ENCODE results near the gene PNPLA6.
A peak's percentile ranks its signal among the peaks of the same experiment; 100 is the strongest.

Gene PNPLA6

GRCh38 chr19:7550987-7551761 lies 15.7 kb downstream of the PNPLA6 start:
- no peaks in the 10 kb centered on the region for H3K27me3 ChIP-seq (ENCODE audit: insufficient read depth, low read length)
- H3K9ac ChIP-seq (ENCODE audit: low read depth, low read length) = no peak overlapping the region
- H3K4me3 ChIP-seq (ENCODE audit: low read length) = peak overlapping the region; percentile 62; the same call in 1 of the 2 replicates
- H3K4me1 ChIP-seq (ENCODE audit: insufficient read depth, low read length) = no peaks in the 10 kb centered on the region
- H3K27ac ChIP-seq (ENCODE audit: low read length) = no peak overlapping the region
- H3K9me3 ChIP-seq (ENCODE audit: insufficient read depth, low read depth, low read length) = no peaks in the 10 kb centered on the region
- H3K36me3 ChIP-seq (ENCODE audit: insufficient read depth, low read depth, low read length) = peaks cover 5% of the 10 kb centered on the region; the same call in 1 of the 2 replicates

DNA sequence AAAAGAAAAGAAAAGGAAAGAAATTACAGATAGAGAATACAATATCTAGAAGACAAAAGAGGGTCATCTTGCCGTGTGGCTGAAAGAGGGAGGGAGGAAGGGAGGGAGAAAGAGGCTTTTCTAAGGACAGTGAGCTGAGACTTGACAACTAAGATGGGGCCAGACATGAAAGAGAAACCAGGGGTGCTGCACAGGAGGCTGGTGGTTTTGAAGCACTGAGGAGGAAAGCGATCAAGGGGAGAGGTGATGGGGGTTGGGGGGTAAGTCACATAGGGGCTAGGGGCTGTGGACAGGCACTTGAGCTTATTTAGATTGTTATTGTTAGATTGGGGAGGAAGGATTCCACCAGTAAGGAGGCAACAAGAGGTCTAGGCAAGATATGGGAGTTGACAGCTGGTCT lies 17.3 kb downstream of the PNPLA6 start:
- peaks cover 18% of the 10 kb centered on the region for H3K36me3 ChIP-seq (ENCODE audit: insufficient read depth, low read depth, low read length)
- no peak overlapping the region for H3K9ac ChIP-seq (ENCODE audit: low read depth, low read length)
- H3K9me3 ChIP-seq (ENCODE audit: insufficient read depth, low read depth, low read length) = no peaks in the 10 kb centered on the region

GRCh38 chr19:7554565-7554964 lies 19.0 kb downstream of the PNPLA6 start:
- no peak overlapping the region for H3K4me3 ChIP-seq (ENCODE audit: low read length)

More for the DNA sequence above, 17.3 kb downstream of the PNPLA6 start:
- Histone ChIP-seq H3K4me1 (ENCODE audit: insufficient read depth, low read length) (no peaks in the 10 kb centered on the region), H3K27me3 (ENCODE audit: insufficient read depth, low read length) (no peaks in the 10 kb centered on the region), H3K4me3 (ENCODE audit: low read length) (no peak overlapping the region), H3K27ac (ENCODE audit: low read length) (no peak overlapping the region)

GRCh38 chr19:7554990-7555864 lies 19.7 kb downstream of the PNPLA6 start:
- Histone ChIP-seq H3K9ac (ENCODE audit: low read depth, low read length) (no peak overlapping the region), H3K36me3 (ENCODE audit: insufficient read depth, low read depth, low read length) (peaks cover 33% of the 10 kb centered on the region), H3K4me3 (ENCODE audit: low read length) (no peak overlapping the region), H3K27ac (ENCODE audit: low read length) (no peak overlapping the region), H3K9me3 (ENCODE audit: insufficient read depth, low read depth, low read length) (no peaks in the 10 kb centered on the region), H3K4me1 (ENCODE audit: insufficient read depth, low read length) (no peaks in the 10 kb centered on the region), H3K27me3 (ENCODE audit: insufficient read depth, low read length) (no peaks in the 10 kb centered on the region)

More at GRCh38 chr19:7554565-7554964, 19.0 kb downstream of the PNPLA6 start:
- H3K27ac ChIP-seq (ENCODE audit: low read length) = no peak overlapping the region
- H3K4me1 ChIP-seq (ENCODE audit: insufficient read depth, low read length) = no peaks in the 10 kb centered on the region
- H3K9me3 ChIP-seq (ENCODE audit: insufficient read depth, low read depth, low read length) = no peaks in the 10 kb centered on the region
- peaks cover 33% of the 10 kb centered on the region for H3K36me3 ChIP-seq (ENCODE audit: insufficient read depth, low read depth, low read length)
- no peaks in the 10 kb centered on the region for H3K27me3 ChIP-seq (ENCODE audit: insufficient read depth, low read length)
- H3K9ac ChIP-seq (ENCODE audit: low read depth, low read length) = no peak overlapping the region

DNA sequence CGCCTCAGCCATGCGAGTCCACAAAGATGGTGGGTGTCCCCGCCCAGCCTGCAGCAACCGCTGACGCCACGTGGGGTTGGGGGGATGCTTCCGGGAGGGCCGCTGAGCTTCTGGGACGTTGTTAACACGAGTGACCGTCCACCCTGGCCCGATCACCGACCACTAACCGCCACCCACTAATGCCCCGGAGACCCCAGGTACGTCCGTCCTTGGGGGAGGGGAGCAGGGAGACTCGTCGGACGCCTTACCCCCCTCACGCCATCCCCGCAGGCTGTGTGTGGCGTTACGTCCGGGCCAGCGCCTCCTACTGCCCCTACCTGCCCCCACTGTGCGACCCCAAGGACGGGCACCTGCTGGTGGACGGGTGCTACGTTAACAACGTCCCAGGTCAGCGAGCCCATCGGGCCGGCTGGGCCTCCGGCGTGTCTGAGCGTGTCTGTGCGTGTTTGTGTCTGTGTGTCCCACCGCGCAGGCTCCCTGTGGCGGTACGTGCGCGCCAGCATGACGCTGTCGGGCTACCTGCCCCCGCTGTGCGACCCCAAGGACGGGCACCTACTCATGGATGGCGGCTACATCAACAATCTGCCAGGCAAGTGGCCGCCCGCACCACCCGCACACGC lies 21.3 kb downstream of the PNPLA6 start:
- H3K36me3 ChIP-seq (ENCODE audit: insufficient read depth, low read depth, low read length) = peaks cover 33% of the 10 kb centered on the region
- H3K9me3 ChIP-seq (ENCODE audit: insufficient read depth, low read depth, low read length) = no peaks in the 10 kb centered on the region
- no peaks in the 10 kb centered on the region for H3K4me1 ChIP-seq (ENCODE audit: insufficient read depth, low read length)
- H3K9ac ChIP-seq (ENCODE audit: low read depth, low read length) = no peak overlapping the region
- H3K4me3 ChIP-seq (ENCODE audit: low read length) = no peak overlapping the region
- no peaks in the 10 kb centered on the region for H3K27me3 ChIP-seq (ENCODE audit: insufficient read depth, low read length)
- no peak overlapping the region for H3K27ac ChIP-seq (ENCODE audit: low read length)

DNA sequence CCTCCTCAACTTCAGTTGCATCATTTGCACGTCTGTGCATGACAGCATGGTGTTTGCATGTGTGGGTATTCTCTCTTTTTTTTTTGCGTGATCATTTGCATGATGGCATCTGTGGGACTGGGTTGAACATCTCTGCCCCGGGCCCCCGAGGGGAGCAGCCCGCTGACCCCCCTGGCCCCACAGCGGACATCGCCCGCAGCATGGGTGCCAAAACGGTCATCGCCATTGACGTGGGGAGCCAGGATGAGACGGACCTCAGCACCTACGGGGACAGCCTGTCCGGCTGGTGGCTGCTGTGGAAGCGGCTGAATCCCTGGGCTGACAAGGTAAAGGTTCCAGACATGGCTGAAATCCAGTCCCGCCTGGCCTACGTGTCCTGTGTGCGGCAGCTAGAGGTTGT lies 23.1 kb downstream of the PNPLA6 start:
- H3K4me3 ChIP-seq (ENCODE audit: low read length) = no peak overlapping the region
- H3K27me3 ChIP-seq (ENCODE audit: insufficient read depth, low read length) = no peaks in the 10 kb centered on the region
- no peaks in the 10 kb centered on the region for H3K9me3 ChIP-seq (ENCODE audit: insufficient read depth, low read depth, low read length)
- no peaks in the 10 kb centered on the region for H3K4me1 ChIP-seq (ENCODE audit: insufficient read depth, low read length)
- no peak overlapping the region for H3K9ac ChIP-seq (ENCODE audit: low read depth, low read length)
- no peak overlapping the region for H3K27ac ChIP-seq (ENCODE audit: low read length)
- H3K36me3 ChIP-seq (ENCODE audit: insufficient read depth, low read depth, low read length) = peaks cover 33% of the 10 kb centered on the region

- Histone ChIP-seq H3K27me3 (ENCODE audit: insufficient read depth, low read length) (no peaks in the 10 kb centered on the region), H3K36me3 (ENCODE audit: insufficient read depth, low read depth, low read length) (peaks cover 33% of the 10 kb centered on the region), H3K9me3 (ENCODE audit: insufficient read depth, low read depth, low read length) (no peaks in the 10 kb centered on the region), H3K4me3 (ENCODE audit: low read length) (no peak overlapping the region), H3K27ac (ENCODE audit: low read length) (no peak overlapping the region), H3K9ac (ENCODE audit: low read depth, low read length) (no peak overlapping the region), H3K4me1 (ENCODE audit: insufficient read depth, low read length) (no peaks in the 10 kb centered on the region)
These were observed 23.6 kb downstream of the PNPLA6 start for GRCh38 chr19:7559102-7559501.

- no peak overlapping the region for H3K9ac ChIP-seq (ENCODE audit: low read depth, low read length)
- no peaks in the 10 kb centered on the region for H3K4me1 ChIP-seq (ENCODE audit: insufficient read depth, low read length)
- H3K27ac ChIP-seq (ENCODE audit: low read length) = no peak overlapping the region
- peaks cover 30% of the 10 kb centered on the region for H3K36me3 ChIP-seq (ENCODE audit: insufficient read depth, low read depth, low read length)
- H3K9me3 ChIP-seq (ENCODE audit: insufficient read depth, low read depth, low read length) = no peaks in the 10 kb centered on the region
- H3K27me3 ChIP-seq (ENCODE audit: insufficient read depth, low read length) = no peaks in the 10 kb centered on the region
- no peak overlapping the region for H3K4me3 ChIP-seq (ENCODE audit: low read length)
These were observed 24.7 kb downstream of the PNPLA6 start for GRCh38 chr19:7560255-7560654.

- Histone ChIP-seq H3K27ac (ENCODE audit: low read length) (no peak overlapping the region), H3K4me1 (ENCODE audit: insufficient read depth, low read length) (no peaks in the 10 kb centered on the region), H3K9me3 (ENCODE audit: insufficient read depth, low read depth, low read length) (no peaks in the 10 kb centered on the region)
These were observed 25.8 kb downstream of the PNPLA6 start for GRCh38 chr19:7561325-7561724.

DNA sequence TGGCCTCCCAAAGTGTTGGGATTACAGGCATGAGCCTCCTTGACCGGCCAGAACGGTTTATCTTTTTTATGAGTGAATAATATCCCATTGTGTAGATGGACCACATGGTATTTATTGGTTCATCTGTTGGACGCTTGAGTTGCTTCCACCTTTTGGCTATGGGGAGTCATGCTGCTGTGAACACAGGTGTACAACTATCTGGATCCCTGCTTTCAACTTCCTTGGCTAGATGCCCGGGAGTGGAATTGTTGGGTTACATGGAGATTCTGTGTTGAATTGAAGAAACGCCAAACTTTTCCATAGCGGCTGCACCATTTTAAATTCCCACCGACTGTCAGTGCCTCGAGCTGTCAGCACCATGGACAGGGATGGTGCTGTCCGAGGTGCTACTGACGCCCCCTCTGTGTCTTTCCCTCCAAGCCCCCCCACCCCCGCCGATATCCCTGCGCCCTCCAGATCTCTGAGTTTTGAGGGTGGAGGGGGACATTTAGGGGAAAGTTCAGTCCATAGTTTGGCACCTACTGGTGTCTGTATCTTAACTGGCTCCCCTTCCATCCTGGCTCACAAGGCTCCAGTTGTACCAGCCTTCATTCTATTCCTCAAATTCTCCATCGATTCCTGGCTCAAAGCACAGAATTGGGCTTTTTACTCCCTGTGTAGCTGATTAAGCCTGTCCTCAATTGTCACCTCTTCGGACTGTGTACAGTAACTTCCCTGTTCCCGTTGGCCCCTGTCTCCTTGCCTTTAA lies 27.3 kb downstream of the PNPLA6 start:
- Histone ChIP-seq H3K36me3 (ENCODE audit: insufficient read depth, low read depth, low read length) (peaks cover 14% of the 10 kb centered on the region), H3K4me3 (ENCODE audit: low read length) (no peak overlapping the region), H3K27me3 (ENCODE audit: insufficient read depth, low read length) (no peaks in the 10 kb centered on the region), H3K9me3 (ENCODE audit: insufficient read depth, low read depth, low read length) (no peaks in the 10 kb centered on the region), H3K27ac (ENCODE audit: low read length) (no peak overlapping the region), H3K4me1 (ENCODE audit: insufficient read depth, low read length) (no peaks in the 10 kb centered on the region), H3K9ac (ENCODE audit: low read depth, low read length) (no peak overlapping the region)

More at GRCh38 chr19:7561325-7561724, 25.8 kb downstream of the PNPLA6 start:
- Histone ChIP-seq H3K4me3 (ENCODE audit: low read length) (no peak overlapping the region), H3K27me3 (ENCODE audit: insufficient read depth, low read length) (no peaks in the 10 kb centered on the region), H3K36me3 (ENCODE audit: insufficient read depth, low read depth, low read length) (peaks cover 27% of the 10 kb centered on the region), H3K9ac (ENCODE audit: low read depth, low read length) (no peak overlapping the region)

- Histone ChIP-seq H3K4me1 (ENCODE audit: insufficient read depth, low read length) (no peaks in the 10 kb centered on the region), H3K27me3 (ENCODE audit: insufficient read depth, low read length) (no peaks in the 10 kb centered on the region), H3K9me3 (ENCODE audit: insufficient read depth, low read depth, low read length) (no peaks in the 10 kb centered on the region), H3K9ac (ENCODE audit: low read depth, low read length) (no peak overlapping the region), H3K4me3 (ENCODE audit: low read length) (no peak overlapping the region), H3K27ac (ENCODE audit: low read length) (no peak overlapping the region), H3K36me3 (ENCODE audit: insufficient read depth, low read depth, low read length) (no peaks in the 10 kb centered on the region)
These were observed 29.3 kb downstream of the PNPLA6 start for GRCh38 chr19:7564866-7565265.
